Measurements from ENCODE around the gene ANO2.

ANO2 gene

DNA sequence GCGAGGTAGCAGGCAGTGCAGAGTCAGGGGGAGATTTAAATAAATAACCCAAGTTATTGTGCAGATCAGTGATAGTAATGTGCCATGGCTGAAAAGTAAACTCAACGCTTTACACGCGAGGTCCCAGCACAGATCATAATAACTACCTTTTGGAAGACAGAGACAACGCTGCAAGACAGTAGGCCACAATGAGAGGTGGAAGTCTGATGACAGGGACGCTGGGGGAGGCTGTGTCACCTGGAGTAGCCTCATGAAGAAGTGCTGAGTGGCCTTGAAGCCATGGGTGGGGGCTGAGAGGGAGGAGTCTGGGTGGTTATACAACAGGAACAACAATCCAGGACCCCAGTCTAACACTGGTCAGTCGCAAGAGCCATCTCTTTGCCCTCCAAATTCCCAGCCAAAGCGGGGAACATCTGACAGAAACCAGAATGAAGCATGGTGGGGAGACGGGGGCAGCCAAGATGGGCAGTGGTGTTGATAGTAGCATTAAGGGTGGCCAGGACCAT is 28.2 kb downstream of the ANO2 start:
- no peak for DNase-seq (ENCODE audit: low read depth in 2 of 2)

DNA sequence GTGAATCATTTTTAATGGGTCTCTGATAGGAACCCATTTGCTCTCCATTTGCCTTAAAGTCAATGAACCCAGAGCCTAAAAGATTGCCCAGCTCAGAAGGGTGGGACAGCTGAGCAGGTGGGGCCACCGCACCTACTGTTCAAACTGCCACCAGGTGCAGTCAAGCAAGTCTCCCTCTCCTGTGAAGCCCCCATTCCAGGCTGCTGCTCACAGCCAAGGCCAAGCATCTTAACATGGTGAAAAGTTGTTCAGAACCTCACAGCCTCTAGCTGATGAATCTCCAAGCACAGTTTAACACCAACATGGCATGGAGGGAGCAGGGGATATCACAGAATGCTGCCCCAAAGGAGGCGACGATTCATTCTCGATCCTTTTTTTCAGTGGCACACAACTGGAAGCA is 29.5 kb downstream of the ANO2 start:
- DNase-seq (ENCODE audit: low read depth in 2 of 2), result no peak

DNA sequence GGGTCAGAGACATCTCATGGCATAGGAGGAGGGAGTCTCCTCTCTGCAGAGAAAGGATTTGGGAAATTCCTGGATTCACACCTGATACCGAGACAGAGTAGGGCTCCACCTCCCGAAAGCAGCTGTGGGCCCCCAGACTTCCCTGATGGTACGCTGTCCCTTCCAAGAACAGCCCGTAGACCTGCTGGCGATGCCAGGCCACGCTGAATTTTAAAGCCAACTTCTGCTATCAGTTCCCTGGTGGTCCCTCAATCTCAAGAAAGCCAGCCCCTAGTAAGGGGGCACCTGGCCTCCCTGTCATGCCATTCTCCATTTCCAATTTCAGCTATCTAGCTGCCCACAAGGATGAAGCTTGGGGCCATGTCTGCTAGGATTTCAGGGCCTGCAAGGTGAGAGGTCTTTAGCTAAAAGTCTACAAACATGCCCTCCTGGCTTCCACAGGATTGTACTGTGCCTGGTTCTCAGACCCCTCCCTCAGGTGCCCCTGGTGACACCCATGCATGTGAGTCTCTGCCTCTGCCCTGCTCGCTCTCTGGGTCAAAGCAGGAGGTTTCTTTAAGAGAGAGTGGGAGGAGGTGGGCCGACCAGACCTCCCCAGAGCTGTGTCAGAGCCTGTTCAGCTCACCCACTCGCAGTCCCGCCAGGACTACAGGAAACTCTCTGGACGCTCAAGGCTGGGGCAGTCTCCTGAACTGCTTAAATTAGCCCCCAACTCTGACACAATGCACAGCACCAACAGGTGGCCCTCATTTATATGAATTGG is 30.5 kb downstream of the ANO2 start:
- no peak for DNase-seq (ENCODE audit: low read depth in 2 of 2)

DNA sequence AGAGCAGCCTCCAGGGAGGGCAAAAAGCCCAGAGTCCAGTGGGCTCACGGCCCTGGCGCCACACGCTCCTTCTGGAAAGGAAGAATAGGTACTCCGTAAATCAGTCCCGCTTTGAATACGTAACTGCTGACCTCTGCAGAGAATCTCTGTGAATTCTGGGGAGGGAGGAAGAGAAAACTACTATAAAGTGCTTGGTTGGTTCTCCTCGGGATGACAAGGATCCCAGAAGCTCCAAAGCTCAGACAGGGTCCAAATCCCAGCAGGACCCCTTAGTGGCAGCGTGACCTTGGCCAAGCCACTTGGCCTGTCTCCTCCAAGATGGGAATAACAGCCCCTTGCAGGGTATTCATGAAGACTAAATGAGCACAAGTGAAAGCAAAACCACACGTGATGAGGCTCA is 31.7 kb downstream of the ANO2 start:
- DNase-seq (ENCODE audit: low read depth in 2 of 2), result no peak

DNA sequence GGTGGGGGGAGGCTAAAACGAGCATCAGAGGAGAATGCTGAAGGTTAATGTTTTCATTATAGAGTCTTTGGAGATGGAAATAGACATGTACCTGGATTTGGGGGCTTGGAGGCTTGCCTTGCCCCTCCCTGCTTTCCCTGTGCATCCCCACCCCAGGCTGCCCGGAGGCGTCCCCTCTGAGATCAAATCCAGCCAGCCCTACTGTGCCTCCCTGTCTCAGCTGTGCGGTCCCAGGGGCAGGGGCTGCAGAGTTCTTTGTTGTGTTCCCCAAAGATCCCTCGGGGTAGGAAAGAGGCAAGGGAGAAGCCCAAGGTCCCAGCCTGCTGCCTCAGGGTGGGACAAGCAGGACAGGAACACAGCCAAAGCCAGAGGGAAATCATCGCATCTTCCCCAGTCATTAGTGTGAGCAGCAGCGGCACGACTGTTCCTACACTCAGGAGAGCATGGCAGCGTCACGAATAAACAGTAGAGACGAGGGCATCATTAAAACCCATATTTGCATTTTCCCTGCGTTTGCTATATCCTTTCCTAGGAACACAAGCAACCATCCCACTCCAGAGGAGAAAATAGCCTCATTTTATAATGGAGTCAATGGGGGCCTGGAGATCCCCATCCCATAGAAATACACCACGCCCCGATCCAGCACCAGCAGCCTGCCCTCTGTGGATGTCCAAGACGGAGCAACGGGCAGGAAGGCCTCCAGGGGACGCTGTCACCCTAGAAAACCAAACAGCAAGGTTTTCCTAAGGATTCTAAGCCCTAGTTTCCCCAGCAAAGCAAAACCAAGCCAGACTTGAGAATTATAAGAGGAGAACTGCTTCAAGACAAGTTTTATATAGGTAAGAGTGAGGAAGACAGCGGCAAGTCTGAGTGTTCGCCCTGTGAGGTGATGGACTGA is 32.4 kb downstream of the ANO2 start:
- DNase-seq (ENCODE audit: low read depth in 2 of 2), result no peak

DNA sequence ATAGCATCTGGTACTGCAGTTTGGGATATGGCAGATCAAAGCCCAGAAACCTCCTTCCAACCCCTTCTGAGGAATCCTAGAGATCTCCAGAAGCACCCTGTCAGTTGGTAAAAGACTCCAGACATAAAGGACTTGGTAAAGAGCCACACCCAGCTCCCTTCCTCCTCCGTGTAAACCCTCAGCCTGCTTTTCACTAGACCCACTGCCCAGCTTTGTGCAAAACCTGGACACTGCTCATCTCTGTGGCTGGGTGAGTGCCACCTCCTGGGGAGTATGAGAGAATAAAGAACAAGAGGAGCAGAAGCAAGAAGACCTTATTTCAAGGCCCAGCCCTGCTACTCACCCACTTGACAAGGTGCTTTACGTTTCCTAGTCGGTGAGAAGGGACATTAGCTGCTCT is 33.0 kb downstream of the ANO2 start:
- DNase-seq (ENCODE audit: low read depth in 2 of 2), result no peak

DNA sequence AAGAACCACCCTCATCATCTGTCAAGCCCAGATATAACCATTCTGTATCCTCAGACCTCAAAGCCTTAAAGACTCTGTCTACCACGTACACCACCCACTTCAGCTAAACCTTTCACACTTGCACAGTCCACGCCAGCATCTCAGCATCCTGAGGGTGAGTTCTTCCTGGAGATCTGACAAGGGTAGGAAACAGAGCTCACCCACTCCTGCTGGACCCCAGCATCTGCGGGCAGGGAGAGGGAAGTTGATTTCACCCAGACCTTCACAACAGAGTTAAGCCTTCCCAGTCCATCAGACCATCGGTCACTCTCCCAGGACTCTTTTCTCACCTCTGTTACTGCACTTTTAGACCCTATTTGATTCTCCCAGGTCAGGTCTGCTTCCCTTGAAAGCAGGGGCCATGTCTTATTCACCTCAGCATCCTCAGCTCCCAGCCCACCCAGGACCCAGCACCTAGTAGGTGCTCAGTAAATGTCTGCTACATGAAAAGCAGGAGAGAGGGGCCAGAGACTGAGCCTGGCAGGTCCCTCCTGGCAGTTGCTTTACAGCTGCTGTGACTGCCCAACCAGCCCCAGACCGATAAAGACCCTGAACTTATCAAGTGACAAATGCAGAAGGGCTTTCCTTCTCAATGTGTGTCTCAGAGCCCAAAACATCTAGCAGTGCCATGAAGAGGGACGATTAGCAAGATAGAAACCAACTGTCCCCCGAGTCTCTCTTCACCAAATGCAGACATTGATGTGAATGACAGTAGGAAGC is 34.1 kb downstream of the ANO2 start:
- no peak for DNase-seq (ENCODE audit: low read depth in 2 of 2)

DNA sequence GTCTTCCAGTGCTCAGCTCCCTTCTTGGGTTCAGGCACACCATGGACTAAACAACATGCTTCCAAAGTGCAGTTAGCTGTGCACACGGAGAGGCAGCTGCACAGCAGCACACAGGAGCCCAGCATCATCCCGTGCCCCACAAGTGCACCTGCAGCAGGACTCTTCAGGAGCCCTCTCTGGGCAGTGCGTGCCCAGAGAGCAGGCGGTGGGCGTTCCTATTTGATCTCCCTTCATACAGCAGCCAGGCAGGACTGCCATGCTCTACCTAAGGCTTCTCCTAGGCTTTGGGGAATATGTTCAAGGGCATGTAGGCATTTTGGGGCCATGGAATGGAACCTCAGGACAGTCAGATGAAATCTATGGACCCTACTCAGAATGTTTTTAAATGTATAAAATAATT is 35.5 kb downstream of the ANO2 start:
- no peak for DNase-seq (ENCODE audit: low read depth in 2 of 2)

DNA sequence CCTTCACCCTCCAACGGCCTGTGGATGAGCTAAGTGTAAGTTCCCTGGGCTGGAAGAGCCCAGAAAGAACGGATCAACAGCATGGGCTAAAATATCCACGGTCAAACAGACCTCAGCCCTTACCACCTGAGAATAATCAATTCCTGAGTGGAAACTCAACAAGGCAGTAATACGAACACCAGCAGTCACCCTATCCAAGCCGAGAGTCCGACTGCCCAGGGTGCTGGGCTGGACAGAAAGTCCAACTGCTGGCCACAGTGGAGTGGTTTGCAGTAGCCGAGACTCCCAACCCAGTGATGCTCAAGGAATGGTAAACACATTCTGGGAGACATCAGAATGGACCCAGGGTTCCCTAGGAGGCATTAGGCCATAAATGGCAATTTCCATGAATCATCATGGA is 36.8 kb downstream of the ANO2 start:
- DNase-seq (ENCODE audit: low read depth in 2 of 2), result no peak

DNA sequence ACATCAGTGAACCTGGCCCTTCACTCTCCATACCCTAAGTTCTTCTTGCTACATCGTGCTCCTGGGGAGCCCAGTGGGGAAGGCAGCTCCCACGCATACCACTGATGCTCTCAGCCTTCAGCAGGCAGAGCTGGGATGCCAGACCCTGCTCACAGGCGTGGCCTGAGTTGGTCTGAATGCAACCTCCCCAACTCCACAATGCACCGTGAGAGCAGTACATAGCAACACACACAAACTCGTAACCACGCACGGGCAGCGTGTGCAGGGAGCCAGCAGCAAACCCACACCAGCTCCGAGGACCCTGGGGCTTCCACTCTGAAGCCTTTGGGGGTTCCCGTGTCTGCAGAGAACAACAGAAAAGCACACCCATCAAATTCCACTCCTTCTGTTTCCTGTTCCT is 37.3 kb downstream of the ANO2 start:
- DNase-seq (ENCODE audit: low read depth in 2 of 2), result no peak

DNA sequence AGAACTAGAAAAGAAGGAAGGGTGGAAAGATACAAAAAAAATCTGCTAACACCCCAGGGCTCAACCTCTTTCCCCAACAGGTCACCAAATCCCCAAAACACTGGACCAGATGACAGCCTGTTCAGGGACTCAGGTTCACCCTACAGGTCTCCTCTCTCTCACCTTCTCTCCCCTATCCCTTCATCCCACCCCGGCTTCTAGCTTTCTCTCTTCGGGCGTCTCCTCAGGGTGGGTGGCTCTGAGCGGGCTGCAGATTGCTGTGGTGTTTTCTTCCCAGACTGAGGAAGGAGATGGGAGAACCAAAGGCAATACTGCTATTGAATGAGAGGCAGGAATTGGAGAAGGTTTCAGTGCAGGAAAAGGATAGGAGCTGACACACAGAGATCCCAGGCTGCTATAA is 39.3 kb downstream of the ANO2 start:
- no peak for DNase-seq (ENCODE audit: low read depth in 2 of 2)

DNA sequence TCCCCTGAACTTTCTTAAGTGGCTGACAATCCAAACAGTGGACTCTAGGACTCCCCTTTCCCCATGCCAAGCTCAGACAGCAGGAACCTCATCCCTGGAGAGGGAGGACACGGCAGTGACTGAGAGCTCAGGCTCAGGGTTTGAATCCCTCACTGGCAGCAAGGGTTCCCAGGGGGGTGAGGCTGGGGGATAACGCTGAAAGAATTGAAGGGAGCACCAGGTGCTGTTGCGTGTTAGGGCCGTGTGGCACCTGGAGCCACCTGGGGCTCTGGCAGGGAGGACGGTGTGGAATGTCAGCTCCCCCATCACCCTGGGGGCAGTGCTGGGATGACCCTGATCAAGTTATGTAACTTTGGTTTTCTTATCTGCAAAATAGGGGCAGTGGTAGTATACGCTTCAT is 40.1 kb downstream of the ANO2 start:
- no peak for DNase-seq (ENCODE audit: low read depth in 2 of 2)

DNA sequence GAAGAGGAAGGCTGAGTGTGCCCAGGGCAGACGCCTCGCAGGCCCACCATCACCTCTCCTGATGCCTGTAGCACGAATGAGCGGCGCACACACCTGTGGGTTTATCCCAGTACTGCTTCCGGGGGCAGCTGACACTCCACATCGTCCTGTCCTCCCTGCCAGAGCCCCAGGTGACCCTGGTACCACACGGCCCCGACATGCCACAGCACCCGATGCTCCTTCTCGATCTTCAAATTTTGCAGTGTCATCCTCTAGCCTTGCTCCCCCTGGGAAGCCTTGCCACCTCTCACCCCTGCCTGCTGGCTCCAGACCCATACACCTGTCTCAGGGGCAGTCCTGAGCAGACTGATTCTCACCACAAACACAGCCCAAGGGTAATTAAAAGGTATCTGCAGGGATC is 40.6 kb downstream of the ANO2 start:
- DNase-seq (ENCODE audit: low read depth in 2 of 2), result no peak

DNA sequence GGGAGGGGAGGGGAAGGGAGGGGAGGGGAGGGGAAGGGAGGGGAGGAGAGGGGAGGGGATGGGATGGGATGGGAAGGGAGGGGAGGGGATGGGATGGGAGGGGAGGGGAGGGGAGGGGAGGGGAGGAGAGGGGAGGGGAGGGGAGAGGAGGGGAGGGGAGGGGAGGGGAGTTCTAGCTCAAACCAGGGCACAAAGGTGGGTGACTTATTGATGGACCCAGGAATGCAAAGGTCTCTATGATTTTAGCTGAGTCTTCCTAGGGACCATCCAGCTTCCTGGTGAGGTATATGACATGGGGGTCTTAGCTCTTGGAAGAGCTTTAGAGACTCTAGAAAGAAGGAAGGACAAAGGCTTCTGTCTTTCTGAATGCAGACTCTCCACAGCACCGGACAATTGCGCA is 42.3 kb downstream of the ANO2 start:
- DNase-seq (ENCODE audit: low read depth in 2 of 2), result no peak

DNA sequence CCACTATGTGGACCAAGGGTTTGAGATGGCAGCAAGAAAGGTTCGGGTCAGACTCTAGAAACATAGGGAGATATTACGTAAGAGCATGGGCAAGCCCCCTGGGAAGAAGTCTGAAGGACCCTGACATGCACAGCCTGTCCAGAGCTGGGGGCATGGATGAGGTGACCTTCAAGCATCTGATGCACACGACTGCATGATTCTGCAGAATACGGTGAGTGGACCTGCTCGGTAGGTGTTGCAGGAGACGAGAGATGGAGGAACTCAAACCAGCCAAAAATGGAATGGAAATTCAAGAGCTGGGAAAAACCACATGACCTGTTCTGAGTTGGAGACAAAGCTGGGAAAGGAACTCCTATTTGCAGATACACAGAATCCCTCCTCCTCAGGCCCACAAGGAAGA is 43.6 kb downstream of the ANO2 start:
- no peak for DNase-seq (ENCODE audit: low read depth in 2 of 2)

DNA sequence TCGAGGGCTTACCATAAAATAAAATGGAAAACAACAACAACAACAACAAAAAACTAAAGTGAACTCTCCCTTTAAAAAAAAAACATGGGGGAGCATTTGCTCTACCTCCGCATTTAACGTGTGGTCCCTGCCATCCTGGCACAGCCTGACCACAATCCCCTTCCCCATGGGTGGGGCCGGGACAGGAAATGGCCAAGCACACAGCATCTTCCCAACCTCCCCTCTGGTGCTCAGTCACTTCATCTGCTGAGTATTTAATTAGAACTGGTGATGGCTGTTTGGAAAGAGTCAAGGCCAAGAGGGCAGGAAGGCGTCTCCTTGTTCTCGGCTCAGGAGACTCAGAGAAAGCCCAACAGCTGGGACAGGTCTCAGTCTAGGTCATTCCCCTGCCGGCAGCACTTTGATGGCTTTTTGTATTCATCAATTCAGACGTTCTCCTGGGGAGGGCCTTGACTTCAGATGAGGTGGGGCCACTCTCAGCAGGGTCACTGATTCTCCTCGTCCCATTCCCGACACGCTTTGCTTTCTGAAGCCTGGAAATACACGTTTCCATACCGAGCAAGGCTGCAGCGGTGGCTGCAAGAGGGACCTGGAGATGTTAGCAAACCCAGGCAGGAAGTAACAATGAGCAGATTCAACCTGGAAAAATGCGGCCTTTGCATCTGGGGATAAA is 44.4 kb downstream of the ANO2 start:
- DNase-seq (ENCODE audit: low read depth in 2 of 2), result no peak

DNA sequence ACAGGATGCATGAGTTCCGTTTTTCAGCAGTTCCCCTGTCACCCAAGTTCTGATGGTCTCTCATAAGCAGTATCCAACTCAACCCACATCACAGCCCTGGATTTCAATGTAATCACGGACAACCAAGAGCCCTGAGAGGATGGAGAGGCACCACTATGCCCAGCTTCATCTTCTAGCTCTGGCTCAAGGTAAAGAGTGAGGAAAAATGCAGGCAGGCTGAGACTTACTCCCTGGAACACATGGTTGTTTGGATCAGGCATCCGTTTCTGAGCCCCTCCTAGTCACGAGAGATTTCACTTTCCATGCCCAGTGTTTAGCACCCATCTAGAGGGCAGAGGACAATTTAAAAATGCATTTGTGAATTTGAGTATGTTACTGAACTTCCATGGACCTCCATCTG is 45.0 kb downstream of the ANO2 start:
- DNase-seq (ENCODE audit: low read depth in 2 of 2), result no peak

DNA sequence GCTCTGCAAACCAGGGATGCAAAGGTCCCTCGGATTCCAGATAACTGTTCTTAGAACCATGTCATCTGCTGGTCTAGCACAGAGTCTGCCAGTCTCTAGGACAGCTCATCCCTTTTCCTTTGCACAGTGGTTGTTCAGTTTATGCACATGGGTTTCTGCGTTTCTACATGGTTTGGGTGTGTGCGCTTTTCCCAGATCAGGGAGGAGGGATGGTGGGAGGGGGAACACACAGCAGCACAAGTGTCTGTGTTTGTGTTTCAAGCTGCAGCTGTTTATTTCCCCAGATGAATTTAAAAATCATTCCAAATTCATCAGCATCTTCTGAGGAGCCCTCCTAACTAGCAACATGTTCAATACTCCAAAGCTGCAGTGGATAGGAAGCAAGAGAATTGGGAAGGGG is 45.4 kb downstream of the ANO2 start:
- DNase-seq (ENCODE audit: low read depth in 2 of 2), result no peak

DNA sequence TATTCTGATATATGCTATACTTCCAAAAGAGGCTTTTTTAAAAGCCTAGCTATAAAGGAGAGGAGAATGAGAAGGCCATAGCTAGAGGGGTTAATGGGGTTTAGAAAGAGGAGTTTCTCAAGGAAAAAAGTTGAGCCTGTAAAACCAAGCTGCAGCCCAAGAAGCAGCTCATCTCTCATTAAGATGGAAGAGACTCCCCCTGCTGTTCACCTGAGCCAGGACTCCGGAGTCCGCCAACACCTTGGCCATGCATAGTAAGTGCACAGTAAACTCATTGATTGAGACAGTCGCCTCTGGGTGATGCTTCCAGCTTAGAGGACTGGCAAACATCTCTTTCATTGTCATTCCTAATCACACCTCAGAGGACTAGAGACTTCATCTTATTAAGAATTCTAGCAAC is 46.2 kb downstream of the ANO2 start:
- DNase-seq (ENCODE audit: low read depth in 2 of 2), result no peak

DNA sequence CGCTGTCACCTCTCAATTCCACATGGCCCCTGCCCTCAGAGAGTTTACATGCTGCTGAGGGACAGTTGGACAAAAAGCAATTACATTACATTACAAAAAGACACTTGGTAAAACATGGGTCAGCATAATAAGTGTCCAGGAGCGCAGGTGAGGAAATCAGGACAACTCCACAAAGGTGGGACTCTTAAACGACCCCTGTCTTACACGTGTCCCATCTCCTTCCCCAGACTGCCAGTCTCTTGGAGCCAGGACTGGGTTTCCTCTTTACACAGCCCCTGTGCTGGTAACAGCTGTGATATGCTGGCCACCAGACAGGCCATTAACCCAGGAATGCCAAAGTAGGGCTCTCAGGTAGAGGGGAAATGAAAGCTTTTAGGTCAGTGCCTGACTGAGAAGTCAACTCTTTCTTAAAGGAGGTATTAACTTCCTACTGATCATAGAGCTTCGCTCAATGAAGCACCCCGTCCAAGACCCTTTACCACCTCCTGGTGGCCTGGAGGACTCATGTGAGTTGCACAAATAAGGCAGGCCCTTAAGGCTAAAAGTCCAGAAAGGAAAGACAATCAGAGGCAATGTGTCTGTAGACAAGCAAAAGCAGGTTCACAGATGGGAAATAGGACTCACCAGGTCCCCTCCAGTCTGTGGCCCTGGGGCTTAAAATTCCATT is 55.5 kb downstream of the ANO2 start:
- DNase-seq (ENCODE audit: low read depth in 2 of 2), result peak in 1 of 2 donors; percentile 40

DNA sequence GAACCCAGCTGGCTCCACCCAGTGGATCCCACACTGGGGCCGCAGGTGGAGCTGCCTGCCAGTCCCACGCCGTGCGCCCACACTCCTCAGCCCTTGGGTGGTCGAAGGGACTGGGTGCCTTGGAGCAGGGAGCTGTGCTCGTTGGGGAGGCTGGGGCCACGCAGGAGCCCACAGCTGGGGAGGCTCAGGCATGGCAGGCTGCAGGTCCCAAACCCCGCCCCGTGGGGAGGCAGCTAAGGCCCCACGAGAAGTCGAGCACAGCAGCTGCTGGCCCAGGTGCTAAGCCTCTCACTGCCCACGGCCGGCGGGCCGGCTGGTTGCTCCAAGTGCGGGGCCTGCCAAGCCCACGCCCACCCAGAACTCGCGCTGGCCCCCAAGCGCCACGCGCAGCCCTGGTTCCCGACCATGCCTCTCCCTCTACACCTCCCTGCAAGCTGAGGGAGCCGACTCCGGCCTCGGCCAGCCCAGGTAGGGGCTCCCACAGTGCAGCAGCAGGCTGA is 56.2 kb downstream of the ANO2 start:
- DNase-seq (ENCODE audit: low read depth in 2 of 2), result no peak

All from stimulated activated CD4-positive, alpha-beta T cell treated with anti-CD3 and anti-CD28 coated beads, Interleukin-4, amount 100 ng/mL, for 48 hours (primary cell).